Stimulated activated effector memory CD8-positive, alpha-beta T cell treated with anti-CD3 and anti-CD28 coated beads, Interleukin-12 subunit alpha, Interleukin-12 subunit beta, amount 100 ng/mL, for 72 hours (primary cell): ENCODE results near the gene NPAS3.

ENCODE experiments used
- ATAC-seq: fragments of 150-1000 bp; cut with Tn5 transposase; 2 replicates; pipeline ENCODE4 v1.10.0; 2021
- DNase-seq, 2 donors: peaks; one replicate each; pipeline ENCODE4 v3.0.0; 2021 to 2022; ENCODE audit warnings: low spot score in 2 of 2
- H3K27ac Mint-ChIP-seq: one replicate; pipeline ENCODE4 v1.8.0; 2022; ENCODE audit warnings: mild to moderate bottlenecking, mixed read lengths
- H3K36me3 Mint-ChIP-seq: one replicate; pipeline ENCODE4 v1.8.0; 2022; ENCODE audit warnings: mild to moderate bottlenecking, mixed read lengths
- H3K4me1 Mint-ChIP-seq: one replicate; pipeline ENCODE4 v1.8.0; 2022; ENCODE audit warnings: mixed read lengths
- H3K4me3 Mint-ChIP-seq: one replicate; pipeline ENCODE4 v1.8.0; 2022; ENCODE audit warnings: mild to moderate bottlenecking, mixed read lengths
- H3K9me3 Mint-ChIP-seq: one replicate; pipeline ENCODE4 v1.8.0; 2022; ENCODE audit warnings: mixed read lengths

The NPAS3 gene

GRCh38 chr14:33019346-33019745 lies 80.7 kb downstream of the NPAS3 start:
- Mint-ChIP-seq H3K27ac (no peak overlapping the region), H3K36me3 (no peaks in the 10 kb centered on the region), H3K4me1 (no peaks in the 10 kb centered on the region), H3K9me3 (peaks cover 13% of the 10 kb centered on the region), H3K4me3 (no peak overlapping the region)
- no peak for ATAC-seq
- no peak for DNase-seq

- no peak overlapping the region for H3K4me3 Mint-ChIP-seq
- H3K9me3 Mint-ChIP-seq: peaks cover 21% of the 10 kb centered on the region
- DNase-seq (no peak), ATAC-seq (no peak)
- H3K27ac Mint-ChIP-seq: no peak overlapping the region
- H3K4me1 Mint-ChIP-seq: no peaks in the 10 kb centered on the region
- H3K36me3 Mint-ChIP-seq: no peaks in the 10 kb centered on the region
Measured at GRCh38 chr14:33026850-33027430, 88.3 kb downstream of the NPAS3 start.

- DNase-seq (no peak), ATAC-seq (no peak)
- H3K36me3 Mint-ChIP-seq: no peaks in the 10 kb centered on the region
- H3K9me3 Mint-ChIP-seq: peaks cover 20% of the 10 kb centered on the region
- H3K4me3 Mint-ChIP-seq: no peak overlapping the region
- no peaks in the 10 kb centered on the region for H3K4me1 Mint-ChIP-seq
- no peak overlapping the region for H3K27ac Mint-ChIP-seq
Measured at GRCh38 chr14:33029511-33029910, 90.8 kb downstream of the NPAS3 start.

DNA sequence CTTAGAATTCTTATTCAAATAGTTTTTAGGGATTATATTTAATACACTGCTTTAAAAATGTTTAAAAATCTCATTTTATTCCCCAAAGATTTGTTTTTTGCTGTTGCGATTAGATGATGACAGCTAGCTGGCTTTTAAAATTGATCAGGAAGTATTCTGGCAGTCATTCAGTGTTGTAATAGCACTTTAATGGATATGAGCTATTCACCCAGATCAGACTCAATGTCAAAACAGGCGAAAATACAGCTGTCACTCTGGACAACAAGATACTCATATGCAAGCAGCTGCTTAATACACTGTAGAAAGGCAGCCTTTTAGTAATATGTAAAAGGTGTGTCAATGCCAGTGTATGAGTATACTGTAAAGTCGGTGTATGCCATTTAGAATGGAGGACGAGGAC lies 91.7 kb downstream of the NPAS3 start:
- H3K27ac Mint-ChIP-seq: no peak overlapping the region
- peaks cover 20% of the 10 kb centered on the region for H3K9me3 Mint-ChIP-seq
- H3K4me1 Mint-ChIP-seq: no peaks in the 10 kb centered on the region
- H3K36me3 Mint-ChIP-seq: no peaks in the 10 kb centered on the region
- DNase-seq: no peak
- no peak for ATAC-seq
- no peak overlapping the region for H3K4me3 Mint-ChIP-seq

GRCh38 chr14:33035416-33036194 lies 96.9 kb downstream of the NPAS3 start:
- H3K4me1 Mint-ChIP-seq: no peaks in the 10 kb centered on the region
- H3K36me3 Mint-ChIP-seq: no peaks in the 10 kb centered on the region
- no peak overlapping the region for H3K27ac Mint-ChIP-seq
- peaks cover 5% of the 10 kb centered on the region for H3K9me3 Mint-ChIP-seq
- DNase-seq (no peak), ATAC-seq (no peak)
- H3K4me3 Mint-ChIP-seq: no peak overlapping the region

DNA sequence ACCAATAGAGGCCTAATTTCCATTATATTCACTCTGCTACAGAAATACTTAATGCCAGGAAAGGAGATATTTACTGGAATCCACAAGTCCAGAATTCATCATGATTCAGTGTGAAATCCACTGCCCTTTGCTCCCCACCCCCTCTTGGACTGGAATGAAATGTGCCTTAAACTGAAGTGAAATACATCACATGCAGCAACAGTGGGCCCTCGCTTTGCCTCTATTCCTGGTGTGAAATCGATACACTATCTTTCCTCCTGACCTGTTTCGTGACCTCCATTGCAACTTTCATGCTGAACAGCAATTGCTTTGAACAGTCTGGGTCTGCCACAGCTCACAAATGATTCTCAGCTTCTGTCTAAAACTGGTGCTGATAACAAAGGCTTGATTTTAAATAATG lies 100.6 kb downstream of the NPAS3 start:
- H3K36me3 Mint-ChIP-seq: no peaks in the 10 kb centered on the region
- ATAC-seq: no peak
- no peak overlapping the region for H3K4me3 Mint-ChIP-seq

GRCh38 chr14:33040372-33041140 lies 101.9 kb downstream of the NPAS3 start:
- Mint-ChIP-seq H3K36me3 (no peaks in the 10 kb centered on the region), H3K9me3 (peaks cover 4% of the 10 kb centered on the region), H3K4me1 (no peaks in the 10 kb centered on the region), H3K27ac (no peak overlapping the region), H3K4me3 (no peak overlapping the region)
- no peak for ATAC-seq
- no peak for DNase-seq

More for the DNA sequence above, 100.6 kb downstream of the NPAS3 start:
- Mint-ChIP-seq H3K9me3 (no peaks in the 10 kb centered on the region), H3K4me1 (no peaks in the 10 kb centered on the region), H3K27ac (no peak overlapping the region)
- no peak for DNase-seq

DNA sequence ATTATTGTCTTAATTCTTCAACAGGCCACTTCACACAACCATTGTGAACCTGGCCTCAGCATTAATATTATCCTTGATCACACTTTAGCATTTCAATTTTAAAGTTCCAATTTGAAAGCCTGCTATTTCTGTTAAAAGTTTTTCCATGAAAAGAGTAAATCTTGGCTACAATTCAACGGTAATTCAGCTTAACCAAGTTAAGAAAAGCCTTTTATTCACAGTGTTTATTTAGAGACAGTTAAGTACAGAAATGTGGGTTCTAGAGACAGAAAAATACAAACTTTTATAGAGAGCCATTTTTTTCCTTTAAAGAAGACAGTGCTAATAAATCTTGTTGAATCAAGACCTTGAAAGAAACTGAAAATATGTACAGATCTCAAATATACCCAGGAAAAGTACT lies 103.9 kb downstream of the NPAS3 start:
- Mint-ChIP-seq H3K36me3 (no peaks in the 10 kb centered on the region), H3K9me3 (peaks cover 11% of the 10 kb centered on the region), H3K27ac (no peak overlapping the region)

DNA sequence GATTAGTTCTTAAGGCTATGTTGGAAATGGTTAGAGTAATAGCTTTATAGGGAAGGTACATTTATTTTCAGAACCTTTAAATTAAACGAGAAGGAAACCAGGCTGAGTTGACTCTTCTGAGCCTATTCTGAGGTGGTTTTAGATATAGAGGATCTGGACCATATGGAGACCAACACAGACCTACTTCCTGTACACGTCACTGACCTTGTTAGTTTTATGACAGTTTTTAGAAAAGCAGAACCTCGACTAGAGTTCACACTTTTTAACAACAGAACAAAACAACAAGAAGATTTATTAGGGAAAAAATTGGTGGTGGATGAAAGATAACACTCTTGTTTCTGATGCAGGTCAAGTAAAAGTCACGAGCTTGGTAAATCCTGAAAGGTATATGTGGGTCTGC lies 107.1 kb downstream of the NPAS3 start:
- peaks cover 20% of the 10 kb centered on the region for H3K9me3 Mint-ChIP-seq

More for the DNA sequence above, 103.9 kb downstream of the NPAS3 start:
- H3K4me1 Mint-ChIP-seq: no peaks in the 10 kb centered on the region
- DNase-seq (no peak), ATAC-seq (no peak)
- H3K4me3 Mint-ChIP-seq: no peak overlapping the region

DNA sequence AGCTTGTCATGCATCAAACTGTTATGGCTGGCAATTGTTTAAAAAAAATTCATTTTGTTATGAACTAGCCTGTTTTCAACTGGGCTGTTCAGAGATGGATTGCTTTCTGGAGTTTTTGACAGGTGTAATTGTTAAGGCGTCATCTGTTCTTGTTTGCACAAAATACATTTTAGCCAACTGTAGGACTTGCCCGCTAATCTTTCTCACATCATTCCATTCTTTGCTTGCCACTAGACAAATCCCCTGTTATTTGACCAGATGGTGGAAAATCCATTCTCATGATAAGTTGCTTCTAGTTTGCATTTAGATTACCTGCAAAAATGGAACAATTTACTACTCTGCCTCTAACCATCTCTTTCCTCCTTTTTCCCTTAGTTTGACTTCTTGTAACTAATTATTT lies 114.3 kb downstream of the NPAS3 start:
- Mint-ChIP-seq H3K27ac (no peak overlapping the region), H3K4me3 (no peak overlapping the region), H3K9me3 (peaks cover 22% of the 10 kb centered on the region), H3K4me1 (no peaks in the 10 kb centered on the region), H3K36me3 (no peaks in the 10 kb centered on the region)
- DNase-seq (no peak), ATAC-seq (no peak)

More for the DNA sequence above, 107.1 kb downstream of the NPAS3 start:
- ATAC-seq (no peak), DNase-seq (no peak)
- no peaks in the 10 kb centered on the region for H3K4me1 Mint-ChIP-seq
- H3K4me3 Mint-ChIP-seq: no peak overlapping the region
- no peaks in the 10 kb centered on the region for H3K36me3 Mint-ChIP-seq
- no peak overlapping the region for H3K27ac Mint-ChIP-seq

DNA sequence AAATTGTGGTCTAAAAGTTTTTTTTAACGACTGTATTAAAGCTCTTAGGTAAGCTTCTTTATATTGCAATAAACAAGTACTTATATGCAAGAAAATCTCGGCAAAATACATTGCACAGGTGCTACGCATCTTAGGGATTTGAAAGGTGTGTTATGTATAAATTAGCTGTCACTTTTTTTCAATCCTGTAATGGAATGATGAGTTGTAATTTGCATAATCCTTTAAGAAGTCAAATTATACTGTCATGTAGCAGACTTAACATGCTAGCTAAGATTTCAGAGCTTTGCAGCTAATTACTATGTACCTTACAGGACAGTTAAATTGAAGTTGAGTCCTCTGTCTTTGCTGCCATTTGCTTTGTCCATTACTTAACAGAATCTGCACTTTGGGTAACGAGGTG lies 117.5 kb downstream of the NPAS3 start:
- H3K4me1 Mint-ChIP-seq: no peaks in the 10 kb centered on the region
- H3K27ac Mint-ChIP-seq: no peak overlapping the region
- DNase-seq (no peak), ATAC-seq (no peak)
- no peaks in the 10 kb centered on the region for H3K36me3 Mint-ChIP-seq
- H3K4me3 Mint-ChIP-seq: no peak overlapping the region
- peaks cover 20% of the 10 kb centered on the region for H3K9me3 Mint-ChIP-seq

GRCh38 chr14:33057585-33057984 lies 118.9 kb downstream of the NPAS3 start:
- Mint-ChIP-seq H3K36me3 (no peaks in the 10 kb centered on the region), H3K4me3 (no peak overlapping the region), H3K9me3 (peaks cover 23% of the 10 kb centered on the region), H3K4me1 (no peaks in the 10 kb centered on the region), H3K27ac (no peak overlapping the region)
- DNase-seq: no peak
- no peak for ATAC-seq

DNA sequence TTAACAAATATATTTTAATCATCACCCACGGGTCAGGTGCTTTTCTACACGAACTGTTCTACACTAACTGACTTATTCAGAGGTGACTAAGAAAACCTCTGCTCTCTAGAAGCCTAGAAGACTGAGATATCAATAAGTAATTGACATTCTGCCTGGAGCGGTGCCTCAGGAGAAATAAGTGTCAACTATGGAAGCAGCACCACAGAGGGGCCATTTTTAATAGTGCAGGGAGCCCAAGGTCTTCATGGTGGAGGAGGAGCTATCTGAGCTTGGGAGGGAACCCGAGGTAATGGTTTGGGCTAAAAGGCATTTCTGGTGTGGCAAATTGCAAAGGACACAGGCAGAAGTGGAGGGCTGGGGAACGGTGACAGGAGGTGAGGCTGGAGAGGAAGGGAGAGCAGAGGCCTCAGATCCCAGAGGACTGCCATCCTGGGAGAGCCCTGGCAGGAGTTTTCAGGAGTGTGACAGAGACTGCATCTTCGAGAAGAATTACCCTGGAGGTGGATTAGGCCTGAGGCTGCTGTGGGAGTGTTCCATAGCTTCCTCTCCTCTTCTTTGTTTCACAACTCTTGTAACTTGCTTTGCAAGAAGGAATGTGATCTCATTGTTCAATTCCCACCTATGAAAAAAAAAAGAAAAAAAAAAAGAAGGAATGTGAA lies 123.1 kb downstream of the NPAS3 start:
- H3K4me1 Mint-ChIP-seq: no peaks in the 10 kb centered on the region
- DNase-seq (no peak), ATAC-seq (no peak)
- no peaks in the 10 kb centered on the region for H3K36me3 Mint-ChIP-seq
- H3K9me3 Mint-ChIP-seq: peaks cover 16% of the 10 kb centered on the region
- no peak overlapping the region for H3K4me3 Mint-ChIP-seq
- no peak overlapping the region for H3K27ac Mint-ChIP-seq

DNA sequence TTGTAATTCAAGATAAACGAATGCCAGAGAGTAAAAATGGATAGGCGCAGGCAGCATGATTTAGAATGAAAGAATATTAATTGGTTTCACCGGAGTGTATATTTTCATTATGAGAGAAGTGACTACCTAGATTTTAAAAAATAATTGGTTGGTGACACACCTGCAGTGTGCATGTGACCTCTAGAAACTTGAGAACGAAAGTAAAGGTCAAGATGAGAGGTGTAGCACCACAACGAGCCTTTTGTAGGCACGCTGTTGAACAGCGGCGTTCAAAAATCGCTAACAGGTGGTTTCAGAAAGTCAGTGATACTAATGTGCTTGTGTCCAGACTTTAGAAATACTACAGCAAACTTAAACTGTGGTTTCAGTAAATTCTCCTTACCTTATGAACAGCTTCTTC lies 123.8 kb downstream of the NPAS3 start:
- H3K36me3 Mint-ChIP-seq: no peaks in the 10 kb centered on the region
- no peak for ATAC-seq
- no peak overlapping the region for H3K4me3 Mint-ChIP-seq
- no peak overlapping the region for H3K27ac Mint-ChIP-seq
- H3K4me1 Mint-ChIP-seq: no peaks in the 10 kb centered on the region
- peaks cover 12% of the 10 kb centered on the region for H3K9me3 Mint-ChIP-seq
- no peak for DNase-seq

- no peak overlapping the region for H3K27ac Mint-ChIP-seq
- H3K4me1 Mint-ChIP-seq: no peaks in the 10 kb centered on the region
- H3K9me3 Mint-ChIP-seq: peaks cover 14% of the 10 kb centered on the region
- H3K4me3 Mint-ChIP-seq: no peak overlapping the region
- DNase-seq (no peak), ATAC-seq (no peak)
- H3K36me3 Mint-ChIP-seq: no peaks in the 10 kb centered on the region
Measured at GRCh38 chr14:33062881-33063280, 124.2 kb downstream of the NPAS3 start.
